GM19324 (cell line): ENCODE measurements around the gene CTLA4.

Experiments used
- ATAC-seq: cut with Tn5 transposase; IDR thresholded peaks from one replicate; pipeline ENCODE4 v1.9.1; 2021; ENCODE audit warnings: mild to moderate bottlenecking, moderate library complexity; ENCODE audit not compliant: unreplicated experiment, low FRiP score

Gene CTLA4

GRCh38 chr2:203889542-203889941 lies 22.0 kb downstream of the CTLA4 start:
- ATAC-seq: no peak

GRCh38 chr2:203889944-203890343 lies 22.4 kb downstream of the CTLA4 start:
- ATAC-seq: no peak

- no peak for ATAC-seq
These were observed 23.2 kb downstream of the CTLA4 start for GRCh38 chr2:203890733-203891132.

GRCh38 chr2:203891474-203891873 lies 23.9 kb downstream of the CTLA4 start:
- no peak for ATAC-seq

GRCh38 chr2:203892207-203892606 lies 24.6 kb downstream of the CTLA4 start:
- ATAC-seq: no peak

- no peak for ATAC-seq
These were observed 25.8 kb downstream of the CTLA4 start for GRCh38 chr2:203893401-203893800.

GRCh38 chr2:203893840-203894239 lies 26.3 kb downstream of the CTLA4 start:
- no peak for ATAC-seq

- ATAC-seq: no peak
These were observed 26.7 kb downstream of the CTLA4 start for GRCh38 chr2:203894262-203894661.

- ATAC-seq: no peak
These were observed 30.0 kb downstream of the CTLA4 start for GRCh38 chr2:203897544-203897943.

GRCh38 chr2:203898657-203899056 lies 31.1 kb downstream of the CTLA4 start:
- ATAC-seq: no peak

- ATAC-seq: no peak
These were observed 32.7 kb downstream of the CTLA4 start for GRCh38 chr2:203900253-203900652.

GRCh38 chr2:203904022-203904421 lies 36.5 kb downstream of the CTLA4 start:
- ATAC-seq: no peak

GRCh38 chr2:203905656-203906055 lies 38.1 kb downstream of the CTLA4 start:
- ATAC-seq: no peak

- ATAC-seq: no peak
These were observed 40.7 kb downstream of the CTLA4 start for GRCh38 chr2:203908066-203908796.

GRCh38 chr2:203908797-203909185 lies 41.2 kb downstream of the CTLA4 start:
- no peak for ATAC-seq

GRCh38 chr2:203909261-203909967 lies 41.8 kb downstream of the CTLA4 start:
- no peak for ATAC-seq

- ATAC-seq: no peak
These were observed 42.4 kb downstream of the CTLA4 start for GRCh38 chr2:203909974-203910373.

- no peak for ATAC-seq
These were observed 46.4 kb downstream of the CTLA4 start for GRCh38 chr2:203913947-203914346.

- no peak for ATAC-seq
These were observed 47.1 kb downstream of the CTLA4 start for GRCh38 chr2:203914546-203915182.

- ATAC-seq: no peak
These were observed 47.7 kb downstream of the CTLA4 start for GRCh38 chr2:203915256-203915655.

GRCh38 chr2:203916756-203917155 lies 49.2 kb downstream of the CTLA4 start:
- no peak for ATAC-seq

GRCh38 chr2:203918264-203918663 lies 50.7 kb downstream of the CTLA4 start:
- ATAC-seq: no peak
